Activated T-helper 9 cell treated with anti-CD3 and anti-CD28 coated beads, Interleukin-2, amount 50 U/mL, for 16 hours (primary cell): Measurements from ENCODE around the gene NISCH.

Experiments used
- DNase-seq: peaks from one replicate; pipeline ENCODE4 v3.0.0-alpha.2; 2020; ENCODE audit warnings: low read depth

Gene NISCH

GRCh38 chr3:52490939-52491526, 35.6 kb downstream of the NISCH start:
- no peak for DNase-seq

- no peak for DNase-seq
Measured at GRCh38 chr3:52492059-52492458, 36.7 kb downstream of the NISCH start.

- no peak for DNase-seq
Measured at GRCh38 chr3:52493232-52494017, 38.0 kb downstream of the NISCH start.

GRCh38 chr3:52494445-52494844, 39.0 kb downstream of the NISCH start:
- DNase-seq, result no peak

GRCh38 chr3:52494886-52495495, 39.6 kb downstream of the NISCH start, which contains the start of gene STAB1:
Gene STAB1 (plus strand): TSS chr3:52495338. CDS start chr3:52495414, 76 bp downstream.
- no peak for DNase-seq

- no peak for DNase-seq
Measured at GRCh38 chr3:52495777-52496602, 40.6 kb downstream of the NISCH start.

- DNase-seq, result no peak
Measured at GRCh38 chr3:52498137-52499054, 43.0 kb downstream of the NISCH start.

GRCh38 chr3:52501046-52501445, 45.6 kb downstream of the NISCH start:
- no peak for DNase-seq

GRCh38 chr3:52502001-52502400, 46.6 kb downstream of the NISCH start:
- DNase-seq, result no peak

GRCh38 chr3:52502808-52503350, 47.5 kb downstream of the NISCH start:
- no peak for DNase-seq

- no peak for DNase-seq
Measured at GRCh38 chr3:52503788-52504424, 48.5 kb downstream of the NISCH start.

- DNase-seq, result no peak
Measured at GRCh38 chr3:52504977-52505376, 49.6 kb downstream of the NISCH start.

GRCh38 chr3:52506266-52506966, 51.0 kb downstream of the NISCH start:
- no peak for DNase-seq

- no peak for DNase-seq
Measured at GRCh38 chr3:52507359-52507758, 52.0 kb downstream of the NISCH start.

GRCh38 chr3:52509753-52510328, 54.4 kb downstream of the NISCH start:
- no peak for DNase-seq

GRCh38 chr3:52511509-52511908, 56.1 kb downstream of the NISCH start:
- DNase-seq, result no peak

GRCh38 chr3:52512105-52512504, 56.7 kb downstream of the NISCH start:
- DNase-seq, result no peak

- DNase-seq, result no peak
Measured at GRCh38 chr3:52512727-52513126, 57.3 kb downstream of the NISCH start.

GRCh38 chr3:52513281-52513680, 57.9 kb downstream of the NISCH start:
- DNase-seq, result no peak
